ENCODE measurements around the gene TOB1. TPM values are rescaled to one million over a fixed set of nuclear protein-coding genes. Genes with fewer than 3 reads are reported as not detected.

The TOB1 gene
- total and polyA plus RNA-seq, 2 experiments from 2014 or later = 12.1 to 46.9 TPM

DNA sequence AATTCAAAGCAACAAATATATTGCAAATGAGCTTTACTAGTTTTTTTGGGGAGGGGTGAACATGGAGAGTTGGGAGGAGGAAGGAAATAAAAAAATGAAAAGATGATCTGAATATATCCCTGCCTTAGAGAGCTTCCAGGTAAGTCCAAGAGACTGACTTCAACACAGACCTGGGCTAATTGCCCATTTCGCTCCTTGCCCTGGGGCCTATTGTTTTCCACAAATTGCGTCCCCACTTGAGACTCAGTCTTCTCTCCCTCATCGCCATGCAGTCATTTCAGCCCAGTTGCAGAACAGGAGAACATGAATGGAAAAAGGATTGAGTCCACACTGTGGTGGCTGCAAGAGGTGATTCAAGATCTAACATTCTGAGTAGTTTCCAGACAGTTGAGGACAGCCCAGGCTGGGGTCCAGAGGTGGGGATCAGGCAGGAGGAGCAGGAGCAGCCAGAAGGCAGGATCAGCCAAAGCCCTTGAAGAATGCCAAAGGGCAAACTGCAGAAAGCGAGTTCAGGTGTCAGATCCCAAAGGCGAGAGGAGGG is 21.6 kb upstream of the TOB1 start (continued):
- TF ChIP-seq ETS1 (IDR thresholded peaks at IDR 0.05) = no peak
- no peak for TF ChIP-seq POLR2AphosphoS5 (IDR thresholded peaks at IDR 0.05; ENCODE audit: low read depth)
- TF ChIP-seq EZH2 (IDR thresholded peaks at IDR 0.05; ENCODE audit: low read depth, unreplicated experiment) = no peak
- TF ChIP-seq EZH2phosphoT487 (IDR thresholded peaks at IDR 0.05; ENCODE audit: unreplicated experiment) = no peak
- no peak for TF ChIP-seq ZNF114 (CRISPR knock-in tag; IDR thresholded peaks at IDR 0.05)
- no peak for TF ChIP-seq CREB1 (CRISPR knock-in tag; IDR thresholded peaks at IDR 0.05; ENCODE audit: low read depth)

DNA sequence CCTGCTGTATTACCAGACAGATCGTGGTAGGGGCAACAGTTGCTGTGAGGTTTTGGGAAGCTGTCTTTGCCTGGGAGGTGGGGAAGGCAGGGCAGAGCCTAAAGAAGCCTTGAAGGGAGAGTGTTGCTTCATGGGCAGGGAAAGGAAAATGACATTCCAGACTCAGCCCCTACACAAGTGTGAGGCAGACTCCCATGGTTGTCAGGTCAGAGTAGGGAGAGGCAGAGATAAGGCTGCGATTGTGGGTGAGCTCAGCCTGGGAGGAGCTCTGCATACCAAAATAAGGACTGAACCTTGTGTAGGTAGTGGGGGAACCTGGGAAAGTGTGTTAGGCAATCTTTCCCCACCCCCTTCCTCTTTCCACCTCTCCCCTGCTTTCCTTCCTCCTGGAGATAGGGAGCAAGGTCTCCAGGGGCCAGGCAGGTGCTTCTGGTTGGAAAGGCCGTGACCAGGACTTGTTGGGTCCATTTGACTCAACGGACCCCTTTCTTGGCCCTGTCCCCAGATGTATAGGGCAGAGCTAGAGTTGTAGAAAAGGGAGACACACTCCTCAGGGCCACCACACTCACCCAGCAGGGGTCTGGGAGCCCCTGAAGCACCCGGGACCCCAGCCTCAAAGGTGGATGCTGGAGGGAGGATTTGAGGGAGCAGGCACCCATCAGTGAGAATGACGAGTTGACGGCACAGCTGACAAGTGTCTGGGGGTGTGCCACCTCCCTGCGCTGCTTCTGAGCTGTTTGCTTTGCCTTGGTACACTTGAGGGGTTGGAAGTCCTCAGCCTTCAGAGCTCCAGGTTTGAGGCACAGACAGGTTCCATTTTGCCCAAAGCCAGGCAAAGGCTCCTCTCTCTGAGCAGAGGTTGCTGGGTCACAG is 18.5 kb upstream of the TOB1 start:
- H3K36me3 Mint-ChIP-seq (ENCODE audit: low read depth) = no peaks in the 10 kb centered on the region; the same call in 2 of the 3 replicates
- TF ChIP-seq ETS1 (IDR thresholded peaks at IDR 0.05) (no peak), POLR2AphosphoS5 (IDR thresholded peaks at IDR 0.05; ENCODE audit: low read depth) (no peak), ZNF331 (CRISPR knock-in tag; IDR thresholded peaks at IDR 0.05; ENCODE audit: low read depth) (no peak), ZNF114 (CRISPR knock-in tag; IDR thresholded peaks at IDR 0.05) (no peak), EZH2 (IDR thresholded peaks at IDR 0.05; ENCODE audit: low read depth, unreplicated experiment) (no peak), JUNB (IDR thresholded peaks at IDR 0.05; ENCODE audit: unreplicated experiment) (no peak), EZH2phosphoT487 (IDR thresholded peaks at IDR 0.05; ENCODE audit: unreplicated experiment) (no peak), STAT1 (IDR thresholded peaks at IDR 0.05; ENCODE audit: unreplicated experiment) (no peak), NANOG (IDR thresholded peaks at IDR 0.05; ENCODE audit: borderline replicate concordance) (no peak), CREB1 (CRISPR knock-in tag; IDR thresholded peaks at IDR 0.05; ENCODE audit: low read depth) (no peak)
- TF ChIP-seq, protein P1, sequence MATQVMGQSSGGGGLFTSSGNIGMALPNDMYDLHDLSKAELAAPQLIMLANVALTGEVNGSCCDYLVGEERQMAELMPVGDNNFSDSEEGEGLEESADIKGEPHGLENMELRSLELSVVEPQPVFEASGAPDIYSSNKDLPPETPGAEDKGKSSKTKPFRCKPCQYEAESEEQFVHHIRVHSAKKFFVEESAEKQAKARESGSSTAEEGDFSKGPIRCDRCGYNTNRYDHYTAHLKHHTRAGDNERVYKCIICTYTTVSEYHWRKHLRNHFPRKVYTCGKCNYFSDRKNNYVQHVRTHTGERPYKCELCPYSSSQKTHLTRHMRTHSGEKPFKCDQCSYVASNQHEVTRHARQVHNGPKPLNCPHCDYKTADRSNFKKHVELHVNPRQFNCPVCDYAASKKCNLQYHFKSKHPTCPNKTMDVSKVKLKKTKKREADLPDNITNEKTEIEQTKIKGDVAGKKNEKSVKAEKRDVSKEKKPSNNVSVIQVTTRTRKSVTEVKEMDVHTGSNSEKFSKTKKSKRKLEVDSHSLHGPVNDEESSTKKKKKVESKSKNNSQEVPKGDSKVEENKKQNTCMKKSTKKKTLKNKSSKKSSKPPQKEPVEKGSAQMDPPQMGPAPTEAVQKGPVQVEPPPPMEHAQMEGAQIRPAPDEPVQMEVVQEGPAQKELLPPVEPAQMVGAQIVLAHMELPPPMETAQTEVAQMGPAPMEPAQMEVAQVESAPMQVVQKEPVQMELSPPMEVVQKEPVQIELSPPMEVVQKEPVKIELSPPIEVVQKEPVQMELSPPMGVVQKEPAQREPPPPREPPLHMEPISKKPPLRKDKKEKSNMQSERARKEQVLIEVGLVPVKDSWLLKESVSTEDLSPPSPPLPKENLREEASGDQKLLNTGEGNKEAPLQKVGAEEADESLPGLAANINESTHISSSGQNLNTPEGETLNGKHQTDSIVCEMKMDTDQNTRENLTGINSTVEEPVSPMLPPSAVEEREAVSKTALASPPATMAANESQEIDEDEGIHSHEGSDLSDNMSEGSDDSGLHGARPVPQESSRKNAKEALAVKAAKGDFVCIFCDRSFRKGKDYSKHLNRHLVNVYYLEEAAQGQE (IDR thresholded peaks at IDR 0.05; ENCODE audit: unreplicated experiment) = no peak
- TF ChIP-seq, protein P2, sequence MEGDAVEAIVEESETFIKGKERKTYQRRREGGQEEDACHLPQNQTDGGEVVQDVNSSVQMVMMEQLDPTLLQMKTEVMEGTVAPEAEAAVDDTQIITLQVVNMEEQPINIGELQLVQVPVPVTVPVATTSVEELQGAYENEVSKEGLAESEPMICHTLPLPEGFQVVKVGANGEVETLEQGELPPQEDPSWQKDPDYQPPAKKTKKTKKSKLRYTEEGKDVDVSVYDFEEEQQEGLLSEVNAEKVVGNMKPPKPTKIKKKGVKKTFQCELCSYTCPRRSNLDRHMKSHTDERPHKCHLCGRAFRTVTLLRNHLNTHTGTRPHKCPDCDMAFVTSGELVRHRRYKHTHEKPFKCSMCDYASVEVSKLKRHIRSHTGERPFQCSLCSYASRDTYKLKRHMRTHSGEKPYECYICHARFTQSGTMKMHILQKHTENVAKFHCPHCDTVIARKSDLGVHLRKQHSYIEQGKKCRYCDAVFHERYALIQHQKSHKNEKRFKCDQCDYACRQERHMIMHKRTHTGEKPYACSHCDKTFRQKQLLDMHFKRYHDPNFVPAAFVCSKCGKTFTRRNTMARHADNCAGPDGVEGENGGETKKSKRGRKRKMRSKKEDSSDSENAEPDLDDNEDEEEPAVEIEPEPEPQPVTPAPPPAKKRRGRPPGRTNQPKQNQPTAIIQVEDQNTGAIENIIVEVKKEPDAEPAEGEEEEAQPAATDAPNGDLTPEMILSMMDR (conservative IDR thresholded peaks at IDR 0.05; ENCODE audit: low read depth in 2 of 2) = no peak

More for the DNA sequence above, 18.5 kb upstream of the TOB1 start:
- Histone ChIP-seq H3K27me3 (ENCODE audit: insufficient read depth) (no peaks in the 10 kb centered on the region), H3K36me3 (ENCODE audit: insufficient read depth) (no peaks in the 10 kb centered on the region), H3K4me2 (no peak overlapping the region), H3K9me2 (ENCODE audit: insufficient read depth) (no peaks in the 10 kb centered on the region), H2AFZ (no peak overlapping the region; the same call in 1 of the 2 replicates), H3F3A (replicated peaks; ENCODE audit: low read depth) (0 out of 2 replicates have a peak, but pooled peaks cover under 1% of the 10 kb centered on the region), H3K4me1 (ENCODE audit: insufficient read depth) (peaks cover 5% of the 10 kb centered on the region), H4K20me1 (replicated peaks; ENCODE audit: insufficient read depth) (no peaks in the 10 kb centered on the region), H3K79me2 (replicated peaks; ENCODE audit: insufficient read depth) (no peaks in the 10 kb centered on the region), H3K27ac (ENCODE audit: low read depth) (no peak overlapping the region), H3K4me3 (no peak overlapping the region)
- peaks cover 22% of the 10 kb centered on the region for H3K4me1 Mint-ChIP-seq
- H3K4me3 Mint-ChIP-seq = no peak overlapping the region; the same call in 2 of the 3 replicates
- ATAC-seq (peak; percentile 60), DNase-seq (ENCODE audit: low spot score) (no peak)
- H3K27me3 Mint-ChIP-seq (ENCODE audit: insufficient read depth, low read depth, poor library complexity) = peaks cover 5% of the 10 kb centered on the region
- no peak overlapping the region for H3K27ac Mint-ChIP-seq
- peaks cover 4% of the 10 kb centered on the region; the same call in 2 of the 3 replicates for H3K9me3 Mint-ChIP-seq
